WI38 (cell line): ENCODE data around the gene R3HDML.

Experiments
- H3K4me3 ChIP-seq: 2 replicates; pipeline ENCODE4 v1.5.1; 2011; ENCODE audit warnings: low read depth, mild to moderate bottlenecking, control low read depth, low read length
- CTCF ChIP-seq: IDR thresholded peaks from 2 replicates; pipeline ENCODE4 v1.5.1; 2012; ENCODE audit warnings: low read depth, mild to moderate bottlenecking, control low read depth, low read length

Gene R3HDML

GRCh38 chr20:44301285-44301684, 35.6 kb upstream of the R3HDML start:
- no peak for TF ChIP-seq CTCF
- H3K4me3 ChIP-seq: no peak overlapping the region

GRCh38 chr20:44302026-44302669, 34.7 kb upstream of the R3HDML start:
- H3K4me3 ChIP-seq: no peak overlapping the region
- no peak for TF ChIP-seq CTCF

GRCh38 chr20:44302736-44303135, 34.1 kb upstream of the R3HDML start:
- H3K4me3 ChIP-seq: no peak overlapping the region
- TF ChIP-seq CTCF: no peak

- no peak overlapping the region for H3K4me3 ChIP-seq
- no peak for TF ChIP-seq CTCF
Observed at GRCh38 chr20:44304383-44304782, 32.5 kb upstream of the R3HDML start.

- TF ChIP-seq CTCF: no peak
Observed at GRCh38 chr20:44306927-44307326, 29.9 kb upstream of the R3HDML start.

GRCh38 chr20:44309763-44310663, 26.8 kb upstream of the R3HDML start:
- peak overlapping the region; percentile 96 for H3K4me3 ChIP-seq
- no peak for TF ChIP-seq CTCF

More at GRCh38 chr20:44306927-44307326, 29.9 kb upstream of the R3HDML start:
- H3K4me3 ChIP-seq: no peak overlapping the region
